IPS-NIHi7 (cell line): Measurements from ENCODE around the gene GALNT18.
A peak's percentile ranks its signal among the peaks of the same experiment; 100 is the strongest.

Source experiments
- DNase-seq: peaks from one replicate; pipeline ENCODE4 v3.0.0; 2012; ENCODE audit warnings: mixed read lengths; ENCODE audit errors: extremely low spot score

The GALNT18 gene

DNA sequence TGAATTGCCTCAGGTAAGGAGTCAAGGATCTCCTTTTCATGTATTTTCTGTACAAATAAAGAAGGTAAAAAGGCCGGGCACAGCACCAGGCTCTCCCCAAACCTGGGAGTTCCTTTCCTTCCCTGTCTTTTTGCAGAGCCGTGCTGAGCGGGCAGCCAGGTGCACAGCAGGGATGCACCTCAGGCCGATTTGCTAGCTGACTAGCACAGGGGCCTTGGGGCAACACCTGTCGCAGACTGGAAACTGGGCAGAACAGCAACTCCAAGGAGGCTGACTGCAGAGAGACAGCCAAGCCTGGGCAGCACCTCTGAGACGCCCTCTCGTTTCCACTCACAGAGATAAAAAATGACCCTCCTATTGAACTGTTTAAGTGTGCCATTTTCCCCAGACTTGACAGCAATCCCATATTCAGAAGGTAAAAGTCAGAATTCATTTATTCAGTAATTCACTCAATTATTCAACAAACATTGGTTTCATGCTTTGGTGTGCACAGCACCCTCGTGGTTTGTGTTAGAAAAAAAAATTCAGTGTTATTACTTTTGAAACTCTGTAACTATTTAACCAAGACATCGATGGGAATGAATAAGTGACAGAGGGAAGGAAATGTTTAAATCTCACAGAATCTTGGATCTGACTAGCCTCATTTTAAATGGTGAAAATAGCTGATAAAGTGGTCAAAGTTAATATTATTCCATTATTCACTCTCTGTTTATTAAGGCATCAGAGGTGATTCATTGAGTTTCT is 120.9 kb downstream of the GALNT18 start:
- DNase-seq, result peak; percentile 50

DNA sequence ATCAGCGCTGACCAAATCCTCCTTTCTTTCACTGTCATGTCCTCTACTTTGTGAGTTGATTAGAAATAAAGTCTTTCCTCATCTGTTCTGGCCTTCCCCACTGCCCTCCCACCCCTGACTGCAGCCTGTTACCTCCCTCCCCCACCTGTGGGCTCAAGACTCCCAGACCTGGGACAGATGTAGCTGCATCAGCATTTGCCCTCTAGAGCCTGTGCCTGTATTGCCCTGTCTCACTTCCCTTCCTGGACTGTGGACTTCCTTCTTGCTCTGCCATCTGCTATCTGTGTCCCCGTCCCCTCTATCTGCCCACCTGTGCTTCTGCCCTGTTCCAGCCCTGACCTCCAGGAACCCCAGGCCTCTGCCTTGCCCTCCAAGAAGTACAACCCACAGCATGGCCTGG is 122.5 kb downstream of the GALNT18 start:
- no peak for DNase-seq

DNA sequence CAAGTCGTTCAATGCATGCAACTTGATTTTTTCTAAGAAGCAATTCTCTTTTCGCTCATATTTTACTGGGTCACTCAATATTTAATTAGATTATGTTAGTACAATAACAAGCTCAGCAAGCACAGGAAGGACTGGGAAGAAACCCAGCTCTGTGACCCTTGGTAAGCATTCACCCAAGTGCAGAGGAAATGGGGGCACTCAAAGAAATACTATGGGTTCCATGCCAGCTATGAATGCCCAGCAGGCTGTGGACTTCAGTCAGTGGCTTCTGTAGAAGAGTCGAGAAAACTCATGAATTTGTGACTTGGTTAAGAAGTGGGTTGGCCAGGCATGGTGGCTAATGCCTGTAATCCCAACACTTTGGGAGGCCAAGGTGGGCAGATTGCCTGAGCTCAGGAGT is 123.6 kb downstream of the GALNT18 start:
- no peak for DNase-seq

DNA sequence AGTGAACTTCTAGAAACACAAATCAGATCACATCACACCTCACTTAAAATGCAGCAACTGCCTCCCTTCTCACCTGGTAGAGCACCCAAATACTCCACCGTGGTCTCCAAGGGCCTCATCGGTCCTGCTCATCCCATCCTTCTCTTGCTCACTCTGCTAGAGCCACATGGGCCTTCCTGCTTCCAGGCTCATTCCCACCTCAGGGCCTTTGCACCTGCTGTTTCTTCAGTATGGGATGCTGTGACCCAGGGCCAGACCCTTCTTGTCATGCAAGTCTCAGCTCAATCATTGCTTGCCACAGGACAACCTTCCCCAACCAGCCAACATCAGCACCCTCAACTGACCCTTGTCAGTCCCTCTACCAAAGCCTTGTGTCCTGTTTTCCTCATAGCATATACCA is 124.9 kb downstream of the GALNT18 start:
- no peak for DNase-seq

DNA sequence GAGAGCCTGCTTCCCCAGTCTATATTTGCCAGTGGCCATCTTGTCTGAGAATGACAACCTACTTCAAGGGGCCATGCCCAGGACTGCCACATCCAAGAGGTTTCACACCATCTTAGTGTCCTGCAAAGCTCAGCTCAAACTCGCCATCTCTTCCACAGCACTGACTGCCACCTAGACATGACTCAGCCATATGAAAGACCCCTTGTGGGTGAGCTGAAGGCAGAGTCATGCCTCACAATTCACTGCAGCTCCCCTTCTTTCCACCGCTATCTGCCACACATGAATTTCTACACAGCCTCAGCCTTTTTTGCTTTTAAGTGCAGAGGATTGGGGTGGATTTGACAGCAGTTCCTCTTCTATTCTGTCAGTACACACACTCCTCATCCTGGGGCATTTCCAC is 127.5 kb downstream of the GALNT18 start:
- no peak for DNase-seq

DNA sequence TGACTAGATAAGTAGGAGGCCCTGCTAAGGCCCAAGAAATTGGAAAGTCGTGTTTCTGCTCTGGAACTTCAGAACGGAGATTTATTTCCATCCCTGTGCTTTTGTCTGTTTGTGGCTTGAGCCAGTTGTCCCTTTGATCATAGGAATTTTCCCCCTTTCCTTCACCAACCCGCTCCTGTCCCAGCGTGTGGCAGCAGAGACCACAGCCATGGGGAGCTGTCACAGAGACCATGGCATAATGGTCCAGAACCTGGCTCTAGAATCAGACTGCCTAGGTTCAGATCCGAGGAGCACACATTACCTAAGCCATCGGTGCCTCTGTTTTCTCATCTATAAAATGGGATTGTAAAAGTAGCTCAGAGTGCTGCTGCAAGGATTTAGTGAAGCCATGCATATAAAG is 128.1 kb downstream of the GALNT18 start:
- no peak for DNase-seq

DNA sequence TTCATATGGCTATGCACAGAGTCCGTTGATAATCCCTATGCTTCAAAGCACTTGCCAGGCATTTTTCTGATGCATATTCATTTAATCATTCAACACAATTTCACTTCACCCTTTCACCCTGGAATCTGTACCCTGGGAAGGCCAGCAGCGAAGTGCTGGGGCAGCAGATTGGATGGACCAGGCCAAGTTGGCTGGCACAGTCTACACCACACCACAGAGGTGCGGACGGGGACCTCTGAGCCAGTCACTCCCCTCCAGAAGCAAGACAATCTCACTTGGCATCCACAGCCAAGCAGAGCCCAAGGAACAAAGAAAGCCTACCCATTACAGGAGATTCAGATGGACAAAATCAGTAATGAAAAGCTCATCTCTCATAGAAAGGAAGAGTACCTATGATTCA is 130.2 kb downstream of the GALNT18 start:
- no peak for DNase-seq

DNA sequence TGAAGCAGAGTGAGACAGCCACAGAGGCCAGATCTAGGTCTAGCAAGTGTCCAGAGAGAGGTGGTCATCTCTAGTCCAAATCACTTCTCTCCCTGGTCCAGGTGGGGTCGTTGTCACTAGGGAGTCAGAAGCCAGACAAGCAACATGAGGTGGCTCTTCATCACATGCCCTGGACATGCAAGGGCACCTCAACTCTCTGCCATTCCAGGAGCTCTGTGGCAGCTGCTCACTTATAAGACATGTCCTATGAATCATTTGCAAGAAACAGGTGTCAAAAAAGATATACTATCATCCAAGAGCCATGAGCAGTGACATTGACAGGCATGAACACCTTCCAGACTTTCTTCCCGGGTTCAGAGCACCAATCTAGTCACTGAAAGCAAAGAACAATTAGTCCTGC is 130.8 kb downstream of the GALNT18 start:
- DNase-seq, result no peak

DNA sequence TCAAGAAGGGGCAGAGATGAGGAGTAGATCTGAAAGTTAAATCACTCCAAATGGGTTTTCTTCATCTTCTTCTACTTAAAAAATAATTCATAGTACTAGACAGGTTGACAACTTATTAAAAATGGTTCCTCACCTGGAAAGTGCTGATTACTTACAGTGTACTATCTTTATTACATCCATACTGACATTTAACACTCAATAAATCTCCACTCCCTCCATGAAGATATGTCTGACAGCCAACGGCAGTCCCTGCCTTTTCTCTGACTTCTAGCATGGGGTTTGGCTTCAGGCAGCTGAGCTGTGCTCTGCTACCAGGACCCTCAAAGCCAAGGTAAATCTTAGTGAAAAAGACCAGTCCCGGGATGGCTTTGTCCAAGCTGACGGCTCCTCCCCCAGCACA is 135.4 kb downstream of the GALNT18 start:
- no peak for DNase-seq

DNA sequence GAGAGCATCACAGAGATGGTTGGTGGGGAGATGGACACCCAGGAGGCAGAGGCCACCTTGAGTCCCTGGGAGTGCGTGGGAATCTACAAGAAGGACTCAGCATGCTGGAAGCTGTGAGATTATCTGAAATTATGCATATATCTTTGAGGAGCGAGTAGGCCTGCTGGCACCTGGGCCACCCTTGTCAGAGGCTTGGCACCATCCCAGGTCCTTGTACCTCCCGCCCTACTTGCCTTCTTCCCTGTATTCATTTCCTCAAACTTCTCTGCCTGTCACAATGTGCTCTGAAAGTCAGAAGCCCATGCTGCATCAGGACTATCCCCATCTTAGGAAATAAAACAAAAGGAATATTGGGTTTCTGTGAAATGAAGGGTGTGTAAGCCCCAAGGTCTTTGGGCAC is 135.8 kb downstream of the GALNT18 start:
- DNase-seq, result no peak

DNA sequence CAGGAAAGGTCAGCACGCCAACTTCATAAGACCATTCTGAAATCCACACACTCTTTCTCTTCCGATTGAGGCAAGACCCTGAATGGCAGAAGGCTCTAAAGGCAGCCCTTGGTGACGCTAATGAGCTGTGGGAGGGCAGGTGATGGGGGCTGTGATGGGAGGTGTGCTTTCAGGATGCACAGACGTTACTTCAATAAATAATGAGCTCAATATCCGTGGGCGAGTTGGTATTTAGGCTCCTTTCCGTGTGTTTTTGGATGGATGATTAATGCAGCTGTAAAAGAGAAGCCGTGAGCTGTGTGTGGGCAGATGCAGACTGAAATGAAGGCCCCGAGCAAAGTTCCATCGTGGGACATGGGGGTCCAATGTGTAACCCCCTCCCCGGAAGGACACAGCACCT is 138.2 kb downstream of the GALNT18 start:
- DNase-seq, result no peak

DNA sequence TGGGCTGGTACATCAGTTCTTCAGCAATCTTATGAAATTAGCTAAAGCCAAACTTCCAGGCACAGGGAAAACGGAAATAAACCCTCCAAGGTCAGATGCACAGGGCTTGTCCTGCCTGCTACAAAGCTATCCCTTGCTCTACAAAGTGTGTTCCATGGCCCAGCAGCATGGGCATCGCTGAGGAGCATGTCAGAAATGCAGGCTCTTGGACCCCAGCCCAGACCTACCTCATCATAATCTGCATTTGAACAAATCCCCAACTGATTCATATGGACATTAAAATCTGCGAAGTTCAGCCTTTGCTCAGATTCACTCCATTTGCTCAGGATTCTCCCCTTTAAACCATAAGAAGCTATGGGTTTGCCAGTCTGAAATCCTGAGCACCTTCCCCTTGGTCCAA is 139.1 kb downstream of the GALNT18 start:
- no peak for DNase-seq

DNA sequence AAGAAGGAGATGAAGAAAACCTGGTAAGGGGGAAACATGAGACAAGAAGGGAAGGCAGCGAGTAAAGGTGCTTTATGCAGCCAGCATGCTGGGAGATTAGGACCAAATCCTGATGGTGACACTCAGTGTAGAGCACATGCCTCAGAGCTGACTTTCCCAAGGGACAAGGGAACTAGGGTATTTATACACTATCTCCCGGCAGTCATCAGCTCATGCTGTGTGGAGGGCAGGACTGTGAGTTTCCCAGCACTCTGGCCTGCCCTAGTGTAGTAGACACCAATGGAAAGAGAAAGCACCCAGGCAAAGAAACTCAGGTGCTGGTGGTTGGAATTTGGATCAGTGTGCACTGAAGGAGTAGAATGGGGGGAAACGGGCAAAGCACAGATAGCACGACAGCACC is 140.4 kb downstream of the GALNT18 start:
- DNase-seq, result peak; percentile 23

DNA sequence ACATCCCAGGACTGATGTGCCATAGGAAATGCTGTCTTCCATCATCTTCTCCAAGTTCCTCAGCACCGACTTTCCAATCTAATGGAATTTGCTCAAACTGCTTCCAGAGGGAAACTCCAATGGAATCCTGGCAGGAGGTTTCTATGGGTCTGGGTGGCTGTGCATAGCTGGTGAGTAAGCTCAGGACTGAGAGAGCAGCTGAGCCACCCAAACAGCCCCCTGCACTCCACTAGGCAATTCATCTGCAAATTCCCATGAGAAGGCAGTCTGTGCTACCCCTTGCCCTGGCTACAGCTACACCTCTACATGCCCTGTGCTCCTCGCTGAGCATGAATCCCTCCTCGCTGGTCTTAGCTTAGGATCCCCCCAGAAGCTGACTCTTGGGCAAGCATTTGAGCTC is 140.8 kb downstream of the GALNT18 start:
- DNase-seq, result no peak

DNA sequence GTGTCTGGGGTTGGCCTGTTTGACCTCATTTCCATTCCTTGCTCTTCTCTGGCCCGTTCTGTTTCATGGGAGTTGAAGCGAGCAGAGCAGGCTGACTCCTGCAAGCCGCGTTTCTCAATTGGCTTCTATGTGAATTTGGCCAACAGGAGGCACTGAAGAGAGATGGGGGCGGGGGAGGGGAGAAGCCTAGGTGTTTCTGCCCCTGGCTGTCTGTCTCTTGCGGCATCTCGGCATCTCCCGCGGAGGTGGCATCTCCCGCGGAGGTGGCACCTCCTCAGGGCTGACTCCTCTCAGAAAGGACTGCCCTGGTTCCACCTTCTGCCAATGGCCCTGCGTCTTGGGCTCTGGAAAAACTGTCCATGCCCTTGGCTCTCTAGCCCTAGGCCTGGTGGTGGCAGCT is 143.1 kb downstream of the GALNT18 start:
- DNase-seq, result peak; percentile 76

DNA sequence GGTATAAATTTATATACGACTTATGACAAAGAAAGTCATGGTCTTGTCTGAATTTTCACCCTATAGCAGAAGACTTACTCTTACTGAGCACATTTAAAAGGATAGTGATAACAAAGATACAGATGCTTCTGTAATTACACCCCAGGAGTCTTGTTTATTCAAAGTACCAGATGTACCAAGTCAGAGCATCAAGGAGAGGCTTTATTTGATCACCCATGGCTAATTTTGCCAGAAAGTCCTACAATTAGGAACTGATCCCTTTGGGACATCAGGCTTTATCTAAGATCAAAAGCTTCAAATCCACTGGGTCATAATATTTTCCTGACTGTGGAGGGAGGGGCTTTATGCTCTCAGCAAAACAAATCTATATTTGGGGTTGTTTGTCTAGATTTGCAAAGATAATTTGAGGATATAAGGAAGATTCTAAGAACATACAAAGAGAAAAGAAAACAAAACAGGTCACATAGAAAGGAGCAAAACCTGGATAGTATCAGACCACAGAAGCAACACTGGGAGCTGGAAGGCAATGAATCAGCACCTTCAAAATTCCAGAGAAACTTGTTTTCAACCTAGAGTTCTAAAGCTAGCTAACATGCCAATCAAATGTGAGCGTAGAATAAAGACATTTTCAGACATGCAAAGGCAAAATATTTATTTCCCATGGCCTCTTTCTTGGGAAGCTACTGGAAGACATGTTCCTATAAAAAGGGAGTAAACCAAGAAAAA is 143.9 kb downstream of the GALNT18 start:
- DNase-seq, result no peak

DNA sequence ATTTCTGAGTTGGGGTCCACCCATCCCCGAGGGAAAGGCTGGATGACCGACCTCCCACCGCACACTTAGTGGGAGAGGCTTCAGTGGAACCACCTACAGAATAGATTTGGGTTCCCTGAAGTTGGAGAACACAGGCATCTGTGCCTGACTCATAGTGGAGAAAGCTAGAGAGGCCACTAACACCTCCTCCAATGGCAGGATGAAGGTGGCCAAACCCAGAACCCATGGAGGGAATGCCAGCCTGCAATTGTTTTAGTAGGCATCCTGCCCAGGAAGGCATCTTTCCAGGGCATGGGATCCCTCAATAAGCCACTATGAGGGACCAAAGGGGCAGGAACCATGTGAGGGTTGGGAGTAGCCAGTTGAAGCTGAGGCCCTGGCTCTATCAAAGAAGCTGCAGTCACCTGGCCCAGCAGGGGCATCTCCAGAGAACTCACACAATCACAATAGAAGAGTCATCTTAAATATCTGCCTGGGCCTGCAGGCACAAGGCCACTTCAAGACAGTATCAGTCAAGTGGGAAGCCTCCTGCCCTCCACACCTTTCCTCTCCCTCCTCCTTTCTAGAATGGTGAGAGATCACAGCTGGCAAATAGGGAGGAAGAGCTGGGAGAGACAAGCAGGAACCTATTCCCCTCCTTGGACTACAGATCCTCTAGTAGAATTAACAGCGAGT is 144.7 kb downstream of the GALNT18 start:
- DNase-seq, result no peak

DNA sequence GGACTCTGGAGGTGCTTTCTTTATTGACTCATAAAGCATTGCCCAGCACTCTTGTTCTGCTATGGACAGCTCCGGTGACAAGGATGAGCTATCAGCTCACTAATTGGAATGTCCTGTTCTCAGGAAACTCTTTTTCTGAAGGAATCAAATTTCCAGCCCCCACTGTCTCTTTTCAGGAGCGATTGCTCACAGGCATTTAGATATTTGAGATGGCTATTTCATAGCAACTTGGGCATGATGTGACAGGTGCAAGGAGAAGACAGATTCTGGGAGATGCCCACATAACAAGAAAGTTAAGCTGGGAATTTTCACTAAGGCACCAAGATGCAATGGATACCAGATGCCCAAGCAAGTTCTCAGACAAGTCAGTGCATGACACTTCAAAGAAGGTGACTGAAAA is 145.3 kb downstream of the GALNT18 start:
- DNase-seq, result no peak

DNA sequence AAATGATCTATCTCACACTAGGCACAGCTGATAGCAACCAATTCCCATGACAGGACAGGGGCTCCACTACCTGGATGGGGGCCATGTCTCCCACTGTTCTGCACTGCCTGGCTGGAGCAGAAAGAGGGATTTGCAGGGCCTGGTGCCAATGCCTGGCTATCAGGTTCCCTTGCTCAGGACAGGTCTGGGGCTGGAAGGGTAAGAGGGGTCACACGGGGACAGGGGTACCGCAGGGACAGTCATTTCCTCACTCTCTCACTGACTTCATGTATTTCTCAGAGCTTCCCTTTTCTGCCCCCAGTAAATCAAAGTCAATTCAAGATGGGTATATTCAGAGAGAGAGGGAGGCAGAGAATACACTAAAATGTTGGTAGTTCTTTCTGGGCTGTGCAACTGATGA is 149.7 kb downstream of the GALNT18 start:
- no peak for DNase-seq

DNA sequence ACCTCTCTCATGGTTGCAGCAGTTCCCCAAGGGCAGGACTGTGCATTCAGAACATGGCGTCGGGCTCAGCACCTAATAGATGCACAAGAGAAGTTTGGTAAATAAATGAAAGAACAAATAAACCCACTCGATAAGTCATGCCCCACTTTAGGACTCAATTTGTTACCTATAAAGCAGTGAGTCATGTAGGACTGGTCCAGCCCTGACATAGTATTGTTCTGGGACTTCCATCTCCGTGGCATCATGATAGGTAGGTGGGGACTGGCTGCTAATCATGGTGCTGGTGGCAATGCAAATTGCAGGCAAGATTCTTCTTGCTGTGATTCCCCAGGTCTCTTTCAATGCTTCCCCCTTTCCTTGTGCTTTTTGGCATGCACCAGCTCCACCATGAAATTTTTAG is 150.6 kb downstream of the GALNT18 start:
- DNase-seq, result no peak

DNA sequence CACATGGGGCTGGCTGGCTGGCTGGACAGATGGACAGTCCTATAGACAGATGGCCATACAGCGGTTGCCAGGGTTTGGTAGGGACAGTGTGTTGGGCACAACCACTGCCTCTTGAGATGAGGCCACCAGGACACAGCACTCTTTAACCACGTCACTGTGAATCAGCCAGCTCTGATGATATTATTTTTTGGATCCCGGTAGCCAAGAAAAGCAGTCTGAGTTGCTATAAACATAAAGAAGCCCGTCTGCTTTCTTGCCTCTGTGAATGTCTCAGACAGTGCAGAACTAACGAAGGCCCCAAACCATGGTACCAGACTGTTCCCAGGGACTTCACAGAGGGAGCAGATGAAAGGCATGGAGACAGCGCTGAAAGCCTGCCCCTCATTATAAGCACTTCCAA is 152.9 kb downstream of the GALNT18 start:
- no peak for DNase-seq

DNA sequence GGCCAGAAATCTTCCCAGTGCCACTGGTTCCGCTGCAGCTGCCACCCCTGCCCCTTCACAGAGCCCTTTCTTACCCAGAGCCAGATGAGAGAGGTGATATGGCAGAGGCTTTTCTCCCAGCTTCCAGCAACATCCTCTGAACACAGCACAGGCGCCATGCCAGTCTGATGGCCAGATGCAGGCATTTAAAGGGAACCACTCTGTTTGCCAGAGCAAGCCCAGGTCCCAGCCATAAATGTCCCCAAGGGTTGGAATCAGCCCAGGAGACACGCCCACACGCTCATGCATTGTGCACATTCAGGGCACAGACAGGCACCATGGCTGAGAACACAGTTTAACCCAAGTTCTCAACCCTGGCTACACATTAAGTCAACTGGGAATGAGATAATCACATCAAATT is 154.5 kb downstream of the GALNT18 start:
- DNase-seq, result no peak

DNA sequence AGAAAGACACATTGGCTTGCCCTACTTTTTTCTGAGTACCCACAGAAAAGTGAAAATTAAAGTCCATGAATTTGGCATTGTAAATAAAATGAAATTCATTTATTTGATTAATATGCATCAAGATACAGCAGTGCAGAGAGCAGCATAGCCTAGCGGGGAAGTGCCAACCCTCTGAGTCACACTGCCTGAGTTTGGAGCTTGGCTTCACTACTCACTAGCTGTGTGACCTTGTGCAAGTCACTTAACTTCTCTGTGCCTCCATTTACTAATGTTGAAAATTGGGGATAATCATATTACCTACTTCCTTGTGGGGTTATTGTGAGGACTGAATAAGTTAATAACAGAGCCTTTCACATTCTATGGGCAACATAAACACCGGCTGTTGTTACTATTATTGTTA is 157.2 kb downstream of the GALNT18 start:
- DNase-seq, result no peak
